AG04450 (cell line): ENCODE data around the gene CFAP45. TPM values are rescaled to one million over a fixed set of nuclear protein-coding genes. Genes with fewer than 3 reads are reported as not detected.

Experiments used
- CTCF ChIA-PET: fragments of 300-600, 350-600 bp; formaldehyde crosslinking; extraction: SDS; loops from one replicate; lab custom pipeline; 2022; ENCODE audit warnings: antibody characterized with exemption, inconsistent platforms; lab: Charles Lee
- POLR2A ChIA-PET: fragments of 350-600 bp; formaldehyde crosslinking; extraction: SDS; loops from one replicate; lab custom pipeline; 2021; ENCODE audit warnings: antibody characterized with exemption, inconsistent platforms; lab: Yijun Ruan, JAX
- DNase-seq: peaks from one replicate; pipeline ENCODE4 v3.0.0-alpha.2; 2011; ENCODE audit warnings: low read depth, low spot score
- H3K27ac ChIP-seq: one replicate; pipeline ENCODE4 v1.5.1; 2012; ENCODE audit warnings: low read depth, low read length, control low read depth
- H3K27me3 ChIP-seq: one replicate; pipeline ENCODE4 v1.6.0; 2012; ENCODE audit warnings: low read length; ENCODE audit not compliant: control insufficient read depth, insufficient read depth
- H3K4me3 ChIP-seq: 2 replicates; pipeline ENCODE4 v1.5.1; 2011; ENCODE audit warnings: mild to moderate bottlenecking, low read depth, low read length, control low read depth
- H3K9me3 ChIP-seq: 2 replicates; pipeline ENCODE4 v1.5.1; 2012; ENCODE audit warnings: low read length; ENCODE audit not compliant: control insufficient read depth, insufficient read depth
- polyA plus RNA-seq: library from polyadenylated mRNA; depleted of rRNA; stranded (reverse); fragments of >200 nt; gene quantifications from 2 replicates; pipeline ENCODE4 v1.2.3, GENCODE V29; 2011
- TF ChIP-seq, protein P1 (sequence below): IDR thresholded peaks from 2 replicates; pipeline ENCODE4 v1.5.1; 2011; ENCODE audit warnings: low read depth, low read length, control low read depth, inconsistent platforms

CFAP45 gene
- polyA plus RNA-seq, 1 experiment = 0.29 TPM

DNA sequence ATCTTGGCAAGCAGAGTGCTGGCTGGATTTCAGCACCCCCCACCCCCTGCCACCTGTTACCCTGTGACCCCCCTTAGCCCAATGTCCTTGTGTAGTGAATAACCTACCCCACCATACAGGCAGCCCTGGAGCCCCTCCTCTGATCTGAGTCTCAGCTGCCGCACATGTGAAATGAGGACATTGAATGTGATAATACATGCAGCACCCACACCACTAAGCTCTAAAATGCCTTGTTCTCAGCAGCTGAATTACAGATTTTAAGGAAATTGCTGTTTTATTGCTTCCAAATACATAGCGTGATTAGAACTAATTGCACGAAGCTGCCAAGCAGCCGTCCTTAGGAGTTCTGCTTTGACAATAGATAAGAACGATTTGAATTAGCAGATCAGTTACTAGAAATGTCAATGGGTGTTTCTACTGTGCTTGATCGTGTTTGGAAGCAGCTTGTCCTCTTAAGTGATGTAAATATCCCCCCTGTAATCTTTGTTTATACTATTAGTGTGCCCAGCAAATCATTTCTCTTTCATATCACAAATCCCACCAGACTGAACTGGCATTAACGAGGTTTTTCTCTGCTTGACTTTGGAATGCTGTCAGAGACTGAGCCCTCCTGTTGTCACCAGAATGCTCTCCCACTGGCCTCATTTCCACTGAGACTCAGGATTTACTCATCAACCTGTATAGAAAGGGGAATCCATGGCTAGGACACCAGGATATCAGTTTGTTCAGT is 68.4 kb downstream of the CFAP45 start:
- CTCF ChIA-PET = interaction anchor here (2.3 kb wide), 1 partner anchor 32 kb away, joined by 14 read pairs; no protein-coding TSS in a partner anchor
- Histone ChIP-seq H3K4me3 (no peak overlapping the region), H3K27ac (no peak overlapping the region), H3K9me3 (no peaks in the 10 kb centered on the region), H3K27me3 (no peaks in the 10 kb centered on the region)
- TF ChIP-seq, protein P1, sequence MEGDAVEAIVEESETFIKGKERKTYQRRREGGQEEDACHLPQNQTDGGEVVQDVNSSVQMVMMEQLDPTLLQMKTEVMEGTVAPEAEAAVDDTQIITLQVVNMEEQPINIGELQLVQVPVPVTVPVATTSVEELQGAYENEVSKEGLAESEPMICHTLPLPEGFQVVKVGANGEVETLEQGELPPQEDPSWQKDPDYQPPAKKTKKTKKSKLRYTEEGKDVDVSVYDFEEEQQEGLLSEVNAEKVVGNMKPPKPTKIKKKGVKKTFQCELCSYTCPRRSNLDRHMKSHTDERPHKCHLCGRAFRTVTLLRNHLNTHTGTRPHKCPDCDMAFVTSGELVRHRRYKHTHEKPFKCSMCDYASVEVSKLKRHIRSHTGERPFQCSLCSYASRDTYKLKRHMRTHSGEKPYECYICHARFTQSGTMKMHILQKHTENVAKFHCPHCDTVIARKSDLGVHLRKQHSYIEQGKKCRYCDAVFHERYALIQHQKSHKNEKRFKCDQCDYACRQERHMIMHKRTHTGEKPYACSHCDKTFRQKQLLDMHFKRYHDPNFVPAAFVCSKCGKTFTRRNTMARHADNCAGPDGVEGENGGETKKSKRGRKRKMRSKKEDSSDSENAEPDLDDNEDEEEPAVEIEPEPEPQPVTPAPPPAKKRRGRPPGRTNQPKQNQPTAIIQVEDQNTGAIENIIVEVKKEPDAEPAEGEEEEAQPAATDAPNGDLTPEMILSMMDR = no peak
- DNase-seq = no peak
- POLR2A ChIA-PET = no interaction called here

- Histone ChIP-seq H3K4me3 (no peak overlapping the region), H3K27ac (no peak overlapping the region), H3K9me3 (no peaks in the 10 kb centered on the region), H3K27me3 (no peaks in the 10 kb centered on the region)
- ChIA-PET POLR2A (no interaction called here), CTCF (interaction anchor here (1.1 to 3.1 kb wide), 4 partner anchors 10 to 60 kb away, joined by 3 to 20 read pairs (median 8); no protein-coding TSS in a partner anchor)
- TF ChIP-seq, protein P1 = no peak
- no peak for DNase-seq
These were observed 69.2 kb downstream of the CFAP45 start for GRCh38 chr1:159830722-159831121.

DNA sequence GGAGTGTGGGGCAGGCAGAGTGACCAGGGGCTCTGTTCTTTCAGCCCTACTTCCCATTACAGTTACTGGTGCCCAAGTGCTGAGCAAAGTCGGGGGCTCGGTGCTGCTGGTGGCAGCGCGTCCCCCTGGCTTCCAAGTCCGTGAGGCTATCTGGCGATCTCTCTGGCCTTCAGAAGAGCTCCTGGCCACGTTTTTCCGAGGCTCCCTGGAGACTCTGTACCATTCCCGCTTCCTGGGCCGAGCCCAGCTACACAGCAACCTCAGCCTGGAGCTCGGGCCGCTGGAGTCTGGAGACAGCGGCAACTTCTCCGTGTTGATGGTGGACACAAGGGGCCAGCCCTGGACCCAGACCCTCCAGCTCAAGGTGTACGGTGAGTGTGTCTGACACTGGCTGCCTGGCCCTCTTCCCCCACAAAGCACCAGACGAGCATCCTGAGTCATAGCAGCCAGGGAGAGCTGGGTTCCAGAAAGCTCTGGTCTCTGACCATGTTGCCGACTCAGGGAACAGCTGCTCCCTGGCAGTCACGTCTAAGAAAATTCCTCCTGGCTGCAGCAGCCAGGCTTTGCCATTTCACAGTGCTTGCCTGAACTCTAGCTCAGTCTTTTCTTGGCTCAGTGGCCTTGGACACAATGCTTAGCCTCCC is 70.0 kb downstream of the CFAP45 start:
- no peak overlapping the region for H3K27ac ChIP-seq
- no peaks in the 10 kb centered on the region for H3K27me3 ChIP-seq
- TF ChIP-seq, protein P1 = no peak
- no peak overlapping the region for H3K4me3 ChIP-seq
- POLR2A ChIA-PET = interaction anchor here (0.6 kb wide), 1 partner anchor 1100 kb away, joined by 3 read pairs; no protein-coding TSS in a partner anchor
- peak; percentile 26 for DNase-seq
- CTCF ChIA-PET = interaction anchor here (0.6 to 3.1 kb wide), 5 partner anchors 9 to 698 kb away, joined by 3 to 20 read pairs (median 6); no protein-coding TSS in a partner anchor
- no peaks in the 10 kb centered on the region for H3K9me3 ChIP-seq

DNA sequence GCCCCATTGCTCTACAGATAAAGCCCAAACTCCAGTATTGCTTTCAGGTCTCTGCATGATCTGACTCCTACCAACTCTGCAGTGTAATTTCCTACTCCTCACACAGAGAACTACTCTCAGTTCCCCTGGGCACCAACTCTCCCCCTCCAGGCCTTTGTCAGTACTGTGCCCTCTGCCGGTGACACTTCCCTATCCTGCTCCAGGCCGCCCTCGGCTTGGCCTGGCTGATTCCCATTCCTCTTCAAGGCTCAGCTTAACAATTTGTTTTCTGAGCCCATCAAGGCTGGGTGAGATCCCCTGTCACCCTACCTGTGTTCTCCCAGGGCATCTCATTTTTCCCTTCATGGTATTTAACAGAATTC is 70.7 kb downstream of the CFAP45 start:
- no peak overlapping the region for H3K4me3 ChIP-seq
- CTCF ChIA-PET = interaction anchor here (1.0 to 3.1 kb wide), 4 partner anchors 8 to 61 kb away, joined by 3 to 20 read pairs (median 8); partner anchors contain the start of gene DUSP23
- peaks cover 4% of the 10 kb centered on the region for H3K27me3 ChIP-seq
- POLR2A ChIA-PET = no interaction called here
- no peak overlapping the region for H3K27ac ChIP-seq
- no peaks in the 10 kb centered on the region for H3K9me3 ChIP-seq
- TF ChIP-seq, protein P1 = peak; percentile 18
- DNase-seq = no peak
